Measurements from ENCODE around the gene SPATA2.
A peak's percentile ranks its signal among the peaks of the same experiment; 100 is the strongest.
"Not testable (repeated sequence)": the region's sequence is repeated elsewhere in the genome, so short reads cannot be mapped to it uniquely, and the experiment has no call there.

SPATA2 gene

GRCh38 chr20:49915380-49916145, at the start of gene SPATA2:
SPATA2 (minus strand) TSS chr20:49915529; CDS start chr20:49908490, 7,039 bp downstream.
- DNase-seq: peak; percentile 89 to 90

- DNase-seq: no peak
These were observed 46.1 kb upstream of the SPATA2 start for GRCh38 chr20:49961413-49961812.

GRCh38 chr20:49957089-49957938, 42.0 kb upstream of the SPATA2 start:
- not testable (repeated sequence) for DNase-seq

GRCh38 chr20:49956689-49957088, 41.4 kb upstream of the SPATA2 start:
- DNase-seq: no peak

GRCh38 chr20:49955830-49956396, 40.6 kb upstream of the SPATA2 start:
- DNase-seq: not testable (repeated sequence)

- no peak for DNase-seq
These were observed 39.8 kb upstream of the SPATA2 start for GRCh38 chr20:49955167-49955566.

GRCh38 chr20:49951151-49951550, 35.8 kb upstream of the SPATA2 start:
- no peak for DNase-seq

GRCh38 chr20:49948809-49949507, 33.6 kb upstream of the SPATA2 start:
- no peak for DNase-seq

GRCh38 chr20:49948178-49948577, 32.8 kb upstream of the SPATA2 start:
- no peak for DNase-seq

GRCh38 chr20:49945701-49946477, 30.6 kb upstream of the SPATA2 start:
- DNase-seq: no peak

GRCh38 chr20:49945306-49945700, 30.0 kb upstream of the SPATA2 start:
- no peak for DNase-seq

- no peak for DNase-seq
These were observed 27.6 kb upstream of the SPATA2 start for GRCh38 chr20:49942942-49943341.

GRCh38 chr20:49942303-49942702, 27.0 kb upstream of the SPATA2 start:
- DNase-seq: no peak

- DNase-seq: no peak
These were observed 26.1 kb upstream of the SPATA2 start for GRCh38 chr20:49941456-49941855.

GRCh38 chr20:49938173-49939163, 23.1 kb upstream of the SPATA2 start:
- no peak for DNase-seq

GRCh38 chr20:49937027-49937929, 21.9 kb upstream of the SPATA2 start:
- no peak for DNase-seq

GRCh38 chr20:49936153-49937026, 21.1 kb upstream of the SPATA2 start, which contains the start of gene RNF114:
RNF114 (plus strand) TSS chr20:49936397; CDS start chr20:49936413, 16 bp downstream.
- peak; percentile 88 to 89 for DNase-seq

- DNase-seq: no peak
These were observed 20.4 kb upstream of the SPATA2 start for GRCh38 chr20:49935746-49936152.

GRCh38 chr20:49929142-49929494, 13.8 kb upstream of the SPATA2 start:
- no peak for DNase-seq
